Fibroblast of mammary gland (primary cell): ENCODE results near the gene POTEB.
"Not testable (repeated sequence)": the region's sequence is repeated elsewhere in the genome, so short reads cannot be mapped to it uniquely, and the experiment has no call there.

ENCODE experiments used
- DNase-seq: peaks from one replicate; pipeline ENCODE4 v3.0.0-alpha.2; 2010; ENCODE audit warnings: low read depth
- H3K4me3 ChIP-seq: 2 replicates; pipeline ENCODE4 v1.5.1; 2011; ENCODE audit warnings: low read depth, mild to moderate bottlenecking, low read length, moderate library complexity; ENCODE audit not compliant: control insufficient read depth

Gene POTEB

GRCh38 chr15:21877635-21878034 lies at the start of gene POTEB:
TSS of gene POTEB (minus strand) at chr15:21877735. CDS start at chr15:21877246, 489 bp downstream.
- not testable (repeated sequence) for DNase-seq, H3K4me3 ChIP-seq

- not testable (repeated sequence) for H3K4me3 ChIP-seq, DNase-seq
Measured at GRCh38 chr15:21890955-21891354, 13.4 kb upstream of the POTEB start.

- not testable (repeated sequence) for H3K4me3 ChIP-seq, DNase-seq
Measured at GRCh38 chr15:21889542-21889941, 12.0 kb upstream of the POTEB start.

- not testable (repeated sequence) for DNase-seq, H3K4me3 ChIP-seq
Measured at GRCh38 chr15:21838831-21839230, 38.7 kb downstream of the POTEB start.
